Neural crest cell (in vitro differentiated cells): Measurements from ENCODE around the gene ARFGEF2. TPM values are rescaled to one million over a fixed set of nuclear protein-coding genes. Genes with fewer than 3 reads are reported as not detected.

Source experiments
- DNase-seq: peaks from one replicate; pipeline ENCODE4 v3.0.0; 2021; ENCODE audit warnings: low read depth, mixed read lengths, low spot score
- H3K27ac Mint-ChIP-seq: one replicate; pipeline ENCODE4 v1.8.0; 2021; ENCODE audit warnings: mild to moderate bottlenecking, mixed read lengths; ENCODE audit not compliant: unreplicated experiment
- H3K27me3 Mint-ChIP-seq: 2 replicates; pipeline ENCODE4 v1.8.0; 2021; ENCODE audit warnings: low read depth, mild to moderate bottlenecking, mixed read lengths
- H3K36me3 Mint-ChIP-seq: 2 replicates; pipeline ENCODE4 v1.8.0; 2021; ENCODE audit warnings: low read depth, mild to moderate bottlenecking, mixed read lengths
- H3K4me1 Mint-ChIP-seq: 2 replicates; pipeline ENCODE4 v1.8.0; 2021; ENCODE audit warnings: mixed read lengths
- H3K4me3 Mint-ChIP-seq: one replicate; pipeline ENCODE4 v1.8.0; 2021; ENCODE audit warnings: mild to moderate bottlenecking, mixed read lengths
- H3K9me3 Mint-ChIP-seq: 2 replicates; pipeline ENCODE4 v1.8.0; 2021; ENCODE audit warnings: mixed read lengths
- long read RNA-seq: library from polyadenylated mRNA; unstranded; transcript quantifications from one replicate; pipeline ENCODE4 v2.0.0, GENCODE V29; 2020
- total RNA-seq: library from RNA; stranded (reverse); gene quantifications from 2 replicates; pipeline ENCODE4 v1.2.1, GENCODE V29; 2021
- TF ChIP-seq, protein P1 (sequence below): fragments of 200-600 bp; sonication (generic); conservative IDR thresholded peaks from 2 replicates; pipeline ENCODE4 v1.5.0; 2021; ENCODE audit warnings: antibody characterized with exemption, mild to moderate bottlenecking

Gene ARFGEF2
- 16.9 and 18.0 TPM in 2 replicates for total RNA-seq
- long read RNA-seq, partial matches to known transcripts: 4 of 11 reads
- long read RNA-seq, other reads (novel, unspliced or antisense): 7 of 11 reads

DNA sequence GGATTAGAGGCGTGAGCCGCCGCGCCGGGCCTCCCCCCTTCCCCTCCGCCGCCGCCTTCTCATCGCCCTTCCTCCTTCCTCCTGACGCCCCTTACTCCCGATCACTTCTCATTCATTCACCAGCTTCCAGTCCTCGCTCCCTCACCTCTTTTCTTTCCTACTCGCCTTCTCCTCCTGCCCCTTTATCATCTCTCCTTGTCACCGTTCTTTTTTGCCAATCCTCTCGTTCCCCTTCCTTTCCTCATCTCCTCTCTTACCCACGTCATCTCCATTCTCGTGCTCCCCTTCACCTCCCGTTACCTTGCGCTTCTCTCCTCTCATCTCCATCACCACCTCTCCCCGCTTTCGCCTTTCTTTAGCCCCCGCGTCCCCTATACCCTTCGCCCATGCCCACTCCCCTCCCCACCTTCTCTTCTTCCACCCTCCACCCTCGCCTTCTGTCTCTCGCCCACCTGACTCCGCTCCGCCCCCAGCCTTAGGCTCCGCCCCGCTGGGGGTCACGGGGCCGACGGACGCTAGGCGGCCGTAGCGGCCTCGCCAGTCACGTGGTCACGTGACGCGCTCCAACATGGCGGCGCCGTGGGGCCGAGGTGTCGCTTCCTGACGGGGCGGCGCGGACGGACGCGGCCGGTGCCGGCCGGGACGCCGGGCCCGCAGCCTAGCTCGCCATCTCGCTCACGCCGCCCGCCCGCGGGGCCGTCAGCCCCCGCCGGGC, at the start of gene ARFGEF2:
Gene ARFGEF2 (plus strand): TSS at position 544 of the 715 bp plus-strand sequence. CDS start 179 bp downstream, outside the sequence.
- Mint-ChIP-seq H3K4me3 (peak within 1 kb of the TSS; percentile 96), H3K27ac (peak within 1 kb of the TSS; percentile 98), H3K36me3 (no peaks in the 10 kb centered on the region), H3K9me3 (no peaks in the 10 kb centered on the region), H3K27me3 (no peaks in the 10 kb centered on the region), H3K4me1 (peaks cover 35% of the 10 kb centered on the region)
- peak; percentile 87 for DNase-seq
- TF ChIP-seq, protein P1, sequence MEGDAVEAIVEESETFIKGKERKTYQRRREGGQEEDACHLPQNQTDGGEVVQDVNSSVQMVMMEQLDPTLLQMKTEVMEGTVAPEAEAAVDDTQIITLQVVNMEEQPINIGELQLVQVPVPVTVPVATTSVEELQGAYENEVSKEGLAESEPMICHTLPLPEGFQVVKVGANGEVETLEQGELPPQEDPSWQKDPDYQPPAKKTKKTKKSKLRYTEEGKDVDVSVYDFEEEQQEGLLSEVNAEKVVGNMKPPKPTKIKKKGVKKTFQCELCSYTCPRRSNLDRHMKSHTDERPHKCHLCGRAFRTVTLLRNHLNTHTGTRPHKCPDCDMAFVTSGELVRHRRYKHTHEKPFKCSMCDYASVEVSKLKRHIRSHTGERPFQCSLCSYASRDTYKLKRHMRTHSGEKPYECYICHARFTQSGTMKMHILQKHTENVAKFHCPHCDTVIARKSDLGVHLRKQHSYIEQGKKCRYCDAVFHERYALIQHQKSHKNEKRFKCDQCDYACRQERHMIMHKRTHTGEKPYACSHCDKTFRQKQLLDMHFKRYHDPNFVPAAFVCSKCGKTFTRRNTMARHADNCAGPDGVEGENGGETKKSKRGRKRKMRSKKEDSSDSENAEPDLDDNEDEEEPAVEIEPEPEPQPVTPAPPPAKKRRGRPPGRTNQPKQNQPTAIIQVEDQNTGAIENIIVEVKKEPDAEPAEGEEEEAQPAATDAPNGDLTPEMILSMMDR: peak; percentile 33

DNA sequence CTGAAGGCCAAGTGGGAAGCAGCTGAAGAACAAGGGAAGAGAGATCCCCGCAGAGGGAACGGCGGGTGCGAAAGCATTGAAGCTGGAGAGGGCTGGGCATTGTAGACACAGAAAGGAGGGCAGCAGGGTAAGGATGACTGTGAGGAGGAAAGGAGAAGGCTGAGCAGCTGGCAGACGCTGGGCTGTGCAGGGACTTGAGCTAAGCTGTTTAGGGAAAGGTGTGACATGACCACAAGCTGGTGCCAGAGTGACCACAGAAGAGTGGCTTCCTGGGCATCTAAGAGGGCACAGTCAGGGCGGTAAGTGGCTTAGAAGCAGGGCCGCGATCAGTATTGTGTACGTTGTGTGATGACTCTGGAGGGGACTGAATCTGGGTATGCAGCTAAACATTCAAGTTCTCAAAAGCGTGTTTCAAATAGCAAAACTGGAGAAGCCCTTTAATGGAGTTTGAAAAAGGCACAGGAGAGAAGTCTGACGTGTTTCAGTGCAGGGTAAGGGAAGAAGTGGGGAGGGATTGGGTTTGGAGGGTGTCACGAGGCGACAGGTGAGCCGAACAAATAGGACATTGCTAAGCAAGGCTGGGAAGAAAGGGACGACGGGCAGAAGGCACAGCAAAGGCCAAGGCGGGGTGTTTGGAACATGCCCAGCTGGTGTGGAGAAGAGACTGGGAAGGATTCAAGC, 46.1 kb upstream of the ARFGEF2 start:
- Mint-ChIP-seq H3K27ac (no peak overlapping the region), H3K9me3 (no peaks in the 10 kb centered on the region), H3K36me3 (no peaks in the 10 kb centered on the region), H3K4me3 (no peak overlapping the region), H3K27me3 (no peaks in the 10 kb centered on the region), H3K4me1 (no peaks in the 10 kb centered on the region)
- DNase-seq: no peak
- TF ChIP-seq, protein P1: no peak

DNA sequence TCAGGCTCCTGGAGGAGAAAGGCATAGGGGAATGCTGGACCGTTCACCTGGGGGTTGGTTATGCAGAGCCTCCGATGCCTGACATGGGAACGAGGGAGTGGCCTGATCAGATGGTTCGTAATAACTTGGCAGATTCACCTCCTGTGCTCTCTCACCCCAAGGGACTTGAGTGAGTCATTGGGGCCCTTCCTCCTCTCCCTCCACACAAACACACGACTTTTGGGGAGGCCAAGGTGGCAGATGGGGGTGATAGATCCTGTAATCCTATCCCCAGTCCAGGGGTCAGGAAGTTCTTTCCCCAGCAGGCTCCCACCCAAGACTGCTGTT, 45.6 kb upstream of the ARFGEF2 start:
- Mint-ChIP-seq H3K4me3 (no peak overlapping the region), H3K4me1 (no peaks in the 10 kb centered on the region), H3K27ac (no peak overlapping the region), H3K27me3 (no peaks in the 10 kb centered on the region), H3K36me3 (no peaks in the 10 kb centered on the region), H3K9me3 (no peaks in the 10 kb centered on the region)
- TF ChIP-seq, protein P1: no peak
- no peak for DNase-seq

DNA sequence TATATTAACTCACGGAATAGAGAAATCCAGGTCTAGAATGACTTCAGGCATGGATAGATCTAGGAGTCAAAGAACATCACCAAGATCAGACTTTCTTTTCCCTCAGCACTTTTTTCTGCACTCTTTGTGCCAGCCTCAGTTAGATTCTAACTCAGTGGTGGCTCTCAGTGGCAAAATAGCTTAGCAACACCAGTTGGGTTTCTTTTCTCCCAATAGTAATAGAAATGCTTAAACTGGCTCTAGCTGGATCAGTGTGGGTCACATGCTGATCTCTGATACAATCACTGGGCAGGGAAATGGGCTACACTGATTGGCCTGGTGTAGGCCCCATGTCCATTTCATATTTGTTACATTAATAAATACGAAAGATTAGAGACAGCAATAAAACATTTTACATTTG, 44.2 kb upstream of the ARFGEF2 start:
- Mint-ChIP-seq H3K27me3 (no peaks in the 10 kb centered on the region), H3K4me3 (no peak overlapping the region), H3K9me3 (no peaks in the 10 kb centered on the region), H3K36me3 (no peaks in the 10 kb centered on the region), H3K27ac (no peak overlapping the region), H3K4me1 (no peaks in the 10 kb centered on the region)
- no peak for DNase-seq
- TF ChIP-seq, protein P1: no peak

DNA sequence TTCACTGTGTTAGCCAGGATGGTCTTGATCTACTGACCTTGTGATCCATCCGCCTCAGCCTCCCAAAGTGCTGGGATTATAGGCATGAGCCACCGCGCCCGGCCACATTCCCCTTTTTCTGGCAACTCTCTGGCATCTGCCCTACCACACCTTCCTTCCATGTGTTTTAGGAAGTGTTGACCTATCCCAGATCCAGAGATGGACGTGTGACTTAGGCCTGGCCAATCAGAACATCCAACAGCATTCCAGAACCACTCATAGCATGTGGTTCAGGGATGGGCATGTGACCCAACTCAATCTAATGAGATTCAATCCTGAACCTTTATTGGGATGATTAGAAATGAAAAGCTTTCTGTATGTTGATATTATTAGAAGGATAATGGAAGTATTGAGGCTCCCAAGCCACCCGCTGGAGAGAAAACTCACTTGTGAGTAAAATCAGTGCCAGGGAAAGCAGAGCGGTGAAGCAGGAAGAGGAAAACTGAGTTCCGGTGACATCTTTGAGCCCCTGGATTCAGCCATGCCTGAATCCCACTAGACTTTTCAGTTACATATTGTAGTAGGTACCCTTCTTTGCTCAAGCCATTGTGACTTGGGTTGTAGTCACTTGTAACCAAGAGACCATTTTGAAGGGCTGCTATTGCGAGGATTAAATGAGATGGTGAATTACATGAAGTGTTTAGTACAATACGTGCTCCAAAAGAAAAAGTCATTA, 42.8 kb upstream of the ARFGEF2 start:
- TF ChIP-seq, protein P1: no peak
- Mint-ChIP-seq H3K27me3 (no peaks in the 10 kb centered on the region), H3K4me1 (no peaks in the 10 kb centered on the region), H3K9me3 (no peaks in the 10 kb centered on the region), H3K36me3 (no peaks in the 10 kb centered on the region), H3K4me3 (no peak overlapping the region), H3K27ac (no peak overlapping the region)
- no peak for DNase-seq
